ENCODE results near the gene KCNQ1OT1. TPM values are rescaled to one million over a fixed set of nuclear protein-coding genes. Genes with fewer than 3 reads are reported as not detected.

The KCNQ1OT1 gene
- total and polyA plus RNA-seq, 2 experiments from 2014 or later, result 3.1 to 7.9 TPM

DNA sequence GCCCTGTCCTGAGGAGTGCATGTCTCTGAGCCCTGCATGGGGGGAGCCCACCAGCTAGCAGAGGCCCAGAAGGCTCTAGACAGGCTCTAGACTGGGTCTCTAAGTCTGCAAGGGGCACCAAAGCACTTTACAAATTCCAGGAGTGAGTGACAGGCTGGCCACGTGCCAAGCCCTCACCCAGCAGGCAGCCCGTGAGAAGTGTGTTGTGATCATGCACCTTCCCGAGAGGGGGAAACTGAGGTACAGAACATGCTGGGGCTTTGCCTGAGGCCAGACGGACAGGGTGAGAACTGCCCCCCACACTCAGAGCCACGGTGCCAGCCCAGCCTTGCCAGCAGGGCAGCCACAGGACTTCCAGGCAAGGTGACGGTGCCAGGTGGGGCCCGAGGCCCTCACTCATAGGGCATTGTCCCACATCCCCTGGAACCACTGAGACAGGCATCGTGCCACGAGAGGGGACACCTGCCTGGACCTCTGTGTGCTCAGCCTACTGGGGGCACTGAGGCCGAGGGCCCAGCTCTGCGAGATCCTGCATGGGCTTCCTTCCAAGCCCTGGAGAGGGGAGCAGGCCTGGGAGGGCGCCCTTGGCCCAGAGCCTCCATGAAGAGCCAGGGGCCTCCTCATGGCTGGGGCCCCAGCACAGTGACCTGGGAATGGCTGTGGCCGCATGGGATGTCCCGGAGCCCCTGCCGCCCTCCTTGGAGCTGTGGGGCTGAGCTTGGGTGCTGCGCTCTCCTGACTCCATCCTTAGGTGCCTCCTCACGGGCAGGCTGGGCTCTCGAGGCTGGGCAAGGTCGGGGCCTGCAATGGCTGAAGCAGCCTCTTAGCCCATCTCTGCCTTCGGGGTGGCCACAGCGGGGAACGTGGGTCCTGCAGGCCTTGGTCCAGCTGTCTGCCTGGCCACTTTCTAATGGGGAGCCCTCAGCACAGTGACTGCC lies 121.5 kb downstream of the KCNQ1OT1 start:
- 92% methylated on average over 20 of the region's 22 CpGs for WGBS (ENCODE audit: low lambda C conversion rate, missing lambda C conversion rate)
- H2AFZ ChIP-seq, result no peak overlapping the region
- TF ChIP-seq EZH2 (IDR thresholded peaks at IDR 0.05; ENCODE audit: borderline replicate concordance) (no peak), EZH2phosphoT487 (IDR thresholded peaks at IDR 0.05; ENCODE audit: low read depth, severe bottlenecking, unreplicated experiment) (no peak)
- TF ChIP-seq, protein P1, sequence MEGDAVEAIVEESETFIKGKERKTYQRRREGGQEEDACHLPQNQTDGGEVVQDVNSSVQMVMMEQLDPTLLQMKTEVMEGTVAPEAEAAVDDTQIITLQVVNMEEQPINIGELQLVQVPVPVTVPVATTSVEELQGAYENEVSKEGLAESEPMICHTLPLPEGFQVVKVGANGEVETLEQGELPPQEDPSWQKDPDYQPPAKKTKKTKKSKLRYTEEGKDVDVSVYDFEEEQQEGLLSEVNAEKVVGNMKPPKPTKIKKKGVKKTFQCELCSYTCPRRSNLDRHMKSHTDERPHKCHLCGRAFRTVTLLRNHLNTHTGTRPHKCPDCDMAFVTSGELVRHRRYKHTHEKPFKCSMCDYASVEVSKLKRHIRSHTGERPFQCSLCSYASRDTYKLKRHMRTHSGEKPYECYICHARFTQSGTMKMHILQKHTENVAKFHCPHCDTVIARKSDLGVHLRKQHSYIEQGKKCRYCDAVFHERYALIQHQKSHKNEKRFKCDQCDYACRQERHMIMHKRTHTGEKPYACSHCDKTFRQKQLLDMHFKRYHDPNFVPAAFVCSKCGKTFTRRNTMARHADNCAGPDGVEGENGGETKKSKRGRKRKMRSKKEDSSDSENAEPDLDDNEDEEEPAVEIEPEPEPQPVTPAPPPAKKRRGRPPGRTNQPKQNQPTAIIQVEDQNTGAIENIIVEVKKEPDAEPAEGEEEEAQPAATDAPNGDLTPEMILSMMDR (IDR thresholded peaks at IDR 0.05; ENCODE audit: poor library complexity), result no peak
- no peaks in the 10 kb centered on the region for H4K20me1 ChIP-seq (ENCODE audit: insufficient read depth, poor library complexity, severe bottlenecking)
- no peaks in the 10 kb centered on the region for H3K9me3 ChIP-seq (ENCODE audit: low read depth)
- peak overlapping the region; percentile 75 for H3K27ac ChIP-seq
- DNase-seq (ENCODE audit: low spot score), result no peak
- no peaks in the 10 kb centered on the region for H3K79me2 ChIP-seq
- H3K4me3 ChIP-seq, result no peak overlapping the region
- H3K4me2 ChIP-seq, result no peak overlapping the region
- no peaks in the 10 kb centered on the region for H3K36me3 ChIP-seq (replicated peaks; ENCODE audit: insufficient read depth, low read depth)
- H3K27me3 ChIP-seq, result no peaks in the 10 kb centered on the region
- peaks cover 28% of the 10 kb centered on the region for H3K4me1 ChIP-seq (ENCODE audit: insufficient read depth)
- no peaks in the 10 kb centered on the region for H3K9me2 ChIP-seq (replicated peaks; ENCODE audit: insufficient read depth)

DNA sequence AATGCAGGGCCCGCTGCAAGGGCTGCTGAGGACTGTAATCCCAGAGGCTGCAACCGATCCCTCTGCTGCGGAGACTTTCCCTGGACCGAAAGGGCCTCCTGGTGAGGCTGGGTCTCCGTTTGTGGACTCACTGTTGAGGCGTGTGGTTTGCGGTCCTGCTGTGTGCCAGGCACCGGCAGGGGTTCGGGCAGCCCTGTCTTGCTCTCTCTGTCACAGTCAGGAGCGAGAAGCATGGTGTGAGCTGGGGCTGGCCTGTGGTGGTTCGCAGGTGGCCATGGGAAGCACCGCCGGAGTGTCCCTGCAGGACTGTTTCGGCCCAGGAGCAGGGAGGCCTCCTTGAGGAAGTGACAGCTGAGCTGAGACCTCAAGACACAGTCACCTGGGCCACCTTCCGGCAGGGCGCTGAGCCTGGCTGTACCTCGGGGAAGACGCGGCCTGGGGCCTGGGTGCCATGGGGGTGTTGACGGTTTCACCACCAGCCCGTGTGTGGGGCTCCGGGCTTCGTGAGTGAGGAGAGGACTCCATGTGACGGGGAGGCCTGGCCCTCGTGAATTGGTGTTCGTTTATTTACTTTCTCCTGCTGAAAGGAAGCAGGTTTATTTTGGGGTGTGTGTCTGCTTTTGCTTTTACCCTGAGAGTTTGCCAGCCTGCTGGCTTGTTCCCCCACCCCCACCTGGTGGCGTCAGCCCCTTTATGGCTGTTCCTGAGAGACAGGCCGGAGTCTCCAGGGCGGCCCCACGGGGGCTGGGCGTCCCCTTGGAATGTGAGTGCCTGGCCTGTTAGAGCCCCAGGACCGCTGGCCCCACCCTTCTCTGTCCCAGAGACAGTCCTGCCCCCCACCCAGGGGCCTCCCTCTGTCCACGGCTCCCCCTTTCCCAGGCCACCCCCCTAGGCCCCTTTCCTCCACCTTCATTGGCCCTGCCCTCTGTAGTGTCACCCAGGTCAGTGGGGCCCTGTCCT lies 122.5 kb downstream of the KCNQ1OT1 start:
- H4K20me1 ChIP-seq (ENCODE audit: insufficient read depth, poor library complexity, severe bottlenecking), result no peaks in the 10 kb centered on the region
- H3K4me3 ChIP-seq, result no peak overlapping the region
- TF ChIP-seq EZH2 (IDR thresholded peaks at IDR 0.05; ENCODE audit: borderline replicate concordance), result no peak
- TF ChIP-seq, protein P1 (IDR thresholded peaks at IDR 0.05; ENCODE audit: poor library complexity), result peak; percentile 5
- H3K27ac ChIP-seq, result peak overlapping the region; percentile 75
- H3K9me2 ChIP-seq (replicated peaks; ENCODE audit: insufficient read depth), result no peaks in the 10 kb centered on the region
- H3K4me1 ChIP-seq (ENCODE audit: insufficient read depth), result peaks cover 28% of the 10 kb centered on the region
- no peaks in the 10 kb centered on the region for H3K79me2 ChIP-seq
- H3K36me3 ChIP-seq (replicated peaks; ENCODE audit: insufficient read depth, low read depth), result no peaks in the 10 kb centered on the region
- 89% methylated on average over 26 of the region's 33 CpGs for whole genome bisulfite sequencing (ENCODE audit: low lambda C conversion rate, missing lambda C conversion rate)
- no peaks in the 10 kb centered on the region for H3K9me3 ChIP-seq (ENCODE audit: low read depth)
- no peak overlapping the region for H3K4me2 ChIP-seq
- H3K27me3 ChIP-seq, result no peaks in the 10 kb centered on the region
- DNase-seq (ENCODE audit: low spot score), result peak; percentile 74
- H2AFZ ChIP-seq, result no peak overlapping the region

DNA sequence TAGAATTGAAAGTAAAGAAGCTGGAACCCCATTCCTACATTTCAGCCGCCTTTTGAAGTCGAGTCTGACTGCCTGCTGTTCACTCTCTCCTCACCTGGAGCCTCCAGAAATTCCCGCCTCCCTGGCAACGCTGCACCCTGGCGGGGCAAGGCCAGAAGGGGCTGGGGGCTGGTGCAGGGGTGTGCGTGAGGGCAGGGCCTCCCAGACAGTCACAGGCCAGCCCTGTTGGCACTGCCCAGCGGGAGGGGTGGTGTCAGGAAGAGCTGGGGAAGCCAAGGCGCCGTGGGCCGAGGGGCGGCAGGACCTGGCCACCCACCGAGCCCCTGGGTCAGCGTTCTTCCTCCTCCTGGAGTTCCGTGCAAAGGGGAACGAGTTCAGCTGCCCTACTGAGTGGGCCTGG lies 123.2 kb downstream of the KCNQ1OT1 start:
- H3K27me3 ChIP-seq, result no peaks in the 10 kb centered on the region
- no peak overlapping the region for H3K27ac ChIP-seq
- H3K9me2 ChIP-seq (replicated peaks; ENCODE audit: insufficient read depth), result no peaks in the 10 kb centered on the region
- no peak overlapping the region for H3K4me3 ChIP-seq
- H4K20me1 ChIP-seq (ENCODE audit: insufficient read depth, poor library complexity, severe bottlenecking), result no peaks in the 10 kb centered on the region
- peaks cover 28% of the 10 kb centered on the region for H3K4me1 ChIP-seq (ENCODE audit: insufficient read depth)
- WGBS (ENCODE audit: low lambda C conversion rate, missing lambda C conversion rate), result 93% methylated on average over 15 of the region's 15 CpGs
- no peak overlapping the region for H3K4me2 ChIP-seq
- H3K9me3 ChIP-seq (ENCODE audit: low read depth), result no peaks in the 10 kb centered on the region
- DNase-seq (ENCODE audit: low spot score), result no peak
- no peaks in the 10 kb centered on the region for H3K79me2 ChIP-seq
- TF ChIP-seq, protein P1 (IDR thresholded peaks at IDR 0.05; ENCODE audit: poor library complexity), result no peak
- TF ChIP-seq EZH2 (IDR thresholded peaks at IDR 0.05; ENCODE audit: borderline replicate concordance) (no peak), EZH2phosphoT487 (IDR thresholded peaks at IDR 0.05; ENCODE audit: low read depth, severe bottlenecking, unreplicated experiment) (no peak)
- no peak overlapping the region for H2AFZ ChIP-seq
- no peaks in the 10 kb centered on the region for H3K36me3 ChIP-seq (replicated peaks; ENCODE audit: insufficient read depth, low read depth)

All from hepatocyte (in vitro differentiated cells).